Measurements from ENCODE around the gene CNPPD1. TPM values are rescaled to one million over a fixed set of nuclear protein-coding genes. Genes with fewer than 3 reads are reported as not detected.
A peak's percentile ranks its signal among the peaks of the same experiment; 100 is the strongest.

The CNPPD1 gene
- total RNA-seq, 1 donor from 2014 or later, result 20.5 TPM

DNA sequence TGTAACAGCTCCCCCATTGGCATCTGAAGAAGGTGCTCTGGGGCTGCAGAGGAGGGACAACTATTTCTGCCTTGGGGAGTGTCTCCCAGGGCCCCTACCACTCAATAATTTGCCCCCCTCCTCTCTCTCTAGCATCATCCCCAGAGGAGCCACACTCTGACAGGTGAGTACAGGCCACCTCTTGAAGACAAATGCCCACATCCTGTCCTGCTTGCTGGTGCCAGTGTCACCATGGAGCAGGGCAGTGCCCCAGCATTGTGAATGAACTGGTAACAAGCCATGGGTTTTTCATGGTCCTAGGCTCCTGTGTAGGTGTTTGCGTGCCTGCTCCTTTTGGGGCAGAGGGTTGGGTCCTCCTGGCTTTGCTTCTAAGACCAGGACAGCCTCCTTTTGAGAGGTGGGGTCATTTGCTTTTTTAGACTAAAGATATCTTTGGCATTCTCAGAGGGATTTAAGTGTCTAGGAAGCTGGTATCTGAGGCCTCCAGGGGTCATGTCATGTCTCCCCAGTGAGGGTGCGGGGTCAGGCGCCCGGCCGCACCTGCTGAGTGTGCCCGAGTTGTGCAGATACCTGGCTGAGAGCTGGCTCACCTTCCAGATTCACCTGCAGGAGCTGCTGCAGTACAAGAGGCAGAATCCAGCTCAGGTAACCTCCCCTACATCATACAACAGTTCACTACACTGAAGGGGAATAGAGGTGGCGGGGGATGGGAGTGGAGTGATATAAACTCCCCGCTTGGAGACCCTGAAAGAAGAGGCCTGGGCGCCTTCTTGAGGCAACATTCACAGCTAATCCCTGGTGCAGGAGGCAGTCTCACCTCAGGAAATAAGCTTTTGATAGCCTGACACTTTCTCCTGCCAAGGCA lies 3.1 kb upstream of the CNPPD1 start:
- DNase-seq (ENCODE audit: low spot score), result no peak

DNA sequence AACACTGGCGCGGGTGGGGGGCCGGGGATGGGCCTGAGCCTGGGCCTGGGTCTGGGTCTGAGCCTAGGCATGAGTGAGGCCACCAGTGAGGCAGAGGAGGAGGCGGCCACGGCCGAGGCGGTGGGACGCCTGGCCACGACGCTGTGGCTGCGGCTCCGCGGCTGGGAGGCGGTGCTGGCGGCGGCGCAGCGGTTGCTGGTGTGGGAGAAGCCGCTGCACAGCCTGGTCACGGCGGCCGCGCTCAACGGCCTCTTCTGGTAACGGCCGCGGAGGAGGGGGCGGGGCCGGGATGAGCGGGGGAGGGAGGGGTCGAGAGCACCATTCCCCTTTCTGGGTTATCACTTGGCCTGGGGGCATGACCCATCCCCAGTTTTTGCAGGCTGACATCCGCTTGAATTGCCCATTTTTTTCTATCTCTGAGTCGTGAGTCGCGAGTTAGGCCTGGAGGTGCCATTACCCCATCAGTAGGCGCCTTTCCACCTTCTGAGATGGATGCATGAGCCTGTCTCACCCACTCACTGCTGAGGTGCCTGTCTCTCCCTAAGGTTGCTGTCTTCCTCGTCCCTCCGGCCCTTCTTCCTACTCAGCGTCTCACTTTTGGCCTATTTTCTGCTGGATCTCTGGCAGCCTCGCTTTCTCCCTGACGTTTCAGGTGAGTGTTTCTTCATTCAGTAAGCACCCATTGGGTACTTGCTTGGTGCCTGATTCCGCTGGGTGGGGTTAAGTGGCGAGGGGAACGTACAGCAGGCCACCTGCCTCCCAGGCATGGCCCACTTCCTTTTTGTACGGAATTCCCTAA lies 1.9 kb upstream of the CNPPD1 start:
- no peak for DNase-seq (ENCODE audit: low spot score)

DNA sequence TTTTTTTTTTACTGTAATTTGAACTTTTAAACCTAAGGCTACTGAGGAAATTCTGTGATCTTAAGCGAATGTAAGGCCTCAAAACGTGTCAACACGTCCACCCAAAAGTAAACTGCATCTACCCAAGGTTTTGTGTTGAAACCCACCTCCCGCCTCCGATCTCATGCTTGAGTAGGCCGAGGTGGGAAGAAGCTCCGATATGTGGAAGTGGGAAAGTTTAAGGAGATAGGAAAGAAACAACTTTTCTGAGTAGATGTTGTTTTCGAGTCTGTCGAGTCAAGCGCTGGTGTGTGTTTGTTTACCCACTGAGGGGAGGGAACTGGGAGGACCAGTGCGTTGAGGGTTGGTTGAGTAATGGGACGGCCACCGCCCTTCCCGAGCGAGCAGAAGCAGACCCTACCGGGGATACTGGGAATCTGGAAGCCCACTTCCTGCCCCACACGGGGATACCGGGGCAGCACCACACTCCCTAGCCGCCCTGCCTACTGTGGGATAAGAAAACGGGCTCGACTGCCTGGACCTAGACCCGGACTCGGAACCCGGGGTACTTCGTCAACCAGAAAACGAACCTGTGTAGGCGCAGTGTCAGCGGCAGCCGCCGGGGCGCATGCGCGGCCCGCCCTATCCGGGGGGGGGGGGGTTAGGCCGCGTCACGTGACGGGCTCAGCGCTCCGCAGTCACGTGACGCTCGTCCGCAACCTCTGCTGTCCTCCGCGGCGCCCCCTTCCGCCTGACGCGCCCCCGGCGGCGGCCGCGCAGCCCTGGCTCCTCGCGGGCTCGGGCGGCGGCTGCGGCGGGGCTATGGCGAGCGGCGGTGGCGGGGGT lies 1.0 kb upstream of the CNPPD1 start, which contains the start of gene RETREG2:
RETREG2 (plus strand) TSS at position 724 of the 825 bp plus-strand sequence; CDS start at position 802, 78 bp downstream.
- DNase-seq (ENCODE audit: low spot score), result peak; percentile 94

DNA sequence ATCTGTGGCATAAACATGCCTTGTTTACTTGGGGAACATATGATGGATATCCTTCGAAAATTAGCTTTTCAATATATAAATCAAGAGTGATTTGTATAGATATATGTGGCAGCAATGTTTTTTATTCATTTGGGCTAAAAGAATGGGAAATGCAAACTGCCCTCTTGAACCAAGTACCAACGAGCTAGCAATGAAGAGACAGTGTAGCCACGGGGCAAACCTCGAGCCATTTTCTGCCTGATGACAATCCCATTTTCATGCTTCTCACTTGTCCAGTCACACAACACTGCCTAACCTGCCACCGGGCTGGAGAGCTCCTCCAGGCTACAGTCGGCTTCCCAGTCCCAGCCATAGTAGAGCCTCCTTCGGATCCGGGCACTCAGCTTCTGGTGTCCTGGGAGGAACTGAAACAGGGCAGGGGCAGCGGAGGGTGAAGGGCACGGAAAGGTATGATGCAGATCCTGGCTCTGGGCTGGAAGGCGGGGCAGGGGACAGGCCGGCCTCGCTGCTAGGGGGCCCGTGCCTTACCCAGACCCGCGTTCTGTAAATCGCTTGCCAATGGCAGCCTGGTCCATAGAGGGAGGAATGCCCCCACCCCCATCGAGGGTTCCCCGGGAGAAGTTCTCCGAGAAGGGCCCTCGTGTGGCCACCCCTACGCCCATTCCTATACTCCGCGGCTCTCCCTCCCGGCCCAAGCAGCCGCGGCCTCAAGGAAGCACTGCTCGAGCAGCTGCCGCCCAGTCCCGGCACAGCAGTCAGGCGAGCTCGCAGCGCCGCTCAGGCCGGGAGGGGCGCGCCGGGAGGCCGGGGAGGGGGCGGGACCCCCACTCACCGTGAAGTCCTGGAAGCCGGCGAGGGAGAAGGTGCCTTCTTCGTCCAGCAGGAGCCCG lies 552 bp downstream of the CNPPD1 start:
- DNase-seq (ENCODE audit: low spot score), result peak; percentile 49

DNA sequence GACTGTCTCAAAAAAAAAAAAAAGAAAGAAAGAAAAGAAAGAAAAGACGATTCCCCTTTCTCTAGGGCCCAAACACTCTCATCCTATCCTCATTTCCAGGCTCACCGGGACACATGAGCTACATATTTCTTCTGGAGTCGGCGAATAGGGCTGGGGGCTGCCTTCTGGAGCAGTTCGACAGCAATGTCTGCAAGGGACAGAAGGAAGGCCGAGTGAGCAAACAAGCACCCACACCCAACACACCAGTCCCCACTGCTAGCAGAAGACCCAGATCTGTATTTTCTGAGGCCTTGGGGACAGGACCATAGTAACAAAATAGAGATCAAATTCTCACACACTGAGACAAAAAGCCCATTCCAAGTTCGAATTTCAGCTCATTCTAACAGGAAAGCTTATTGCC lies 1.2 kb downstream of the CNPPD1 start:
- no peak for DNase-seq (ENCODE audit: low spot score)

DNA sequence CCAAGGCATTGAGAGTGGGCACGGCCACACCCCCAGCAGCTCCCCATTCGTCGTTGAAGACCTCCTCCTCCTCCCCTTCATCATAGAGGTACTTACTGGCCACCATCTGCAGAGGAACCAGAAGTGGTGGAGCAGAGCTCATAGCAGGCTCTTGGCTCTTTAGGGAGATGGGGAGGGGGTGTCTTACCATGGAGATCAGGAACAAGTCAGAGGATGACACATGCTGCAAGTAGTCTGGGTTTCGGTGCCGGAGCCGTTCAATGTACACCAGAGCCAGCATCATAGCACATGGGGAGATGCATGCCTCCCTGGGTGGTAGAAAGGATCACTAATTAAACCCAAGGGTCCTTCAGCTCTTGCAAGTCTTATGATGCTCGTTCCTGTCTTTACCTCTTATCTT lies 1.9 kb downstream of the CNPPD1 start:
- no peak for DNase-seq (ENCODE audit: low spot score)

DNA sequence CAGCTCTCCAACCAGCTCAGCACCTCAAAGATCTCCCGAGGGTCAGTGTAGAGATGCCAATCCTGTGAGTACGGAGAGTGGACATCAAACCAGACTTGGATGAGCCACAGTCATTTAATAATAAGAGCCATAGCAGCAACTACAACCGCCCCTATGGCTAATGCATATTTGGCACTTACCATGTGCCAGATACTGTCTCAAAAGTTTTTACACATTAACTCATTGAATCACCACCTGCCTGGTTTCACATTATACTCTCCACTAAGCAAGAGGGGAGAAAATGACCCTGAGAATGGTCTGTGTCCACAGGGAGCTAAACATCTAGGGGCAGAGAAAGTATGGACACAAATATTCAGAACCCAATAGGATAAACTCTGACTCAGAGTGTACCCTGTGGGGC lies 2.6 kb downstream of the CNPPD1 start:
- DNase-seq (ENCODE audit: low spot score), result no peak

DNA sequence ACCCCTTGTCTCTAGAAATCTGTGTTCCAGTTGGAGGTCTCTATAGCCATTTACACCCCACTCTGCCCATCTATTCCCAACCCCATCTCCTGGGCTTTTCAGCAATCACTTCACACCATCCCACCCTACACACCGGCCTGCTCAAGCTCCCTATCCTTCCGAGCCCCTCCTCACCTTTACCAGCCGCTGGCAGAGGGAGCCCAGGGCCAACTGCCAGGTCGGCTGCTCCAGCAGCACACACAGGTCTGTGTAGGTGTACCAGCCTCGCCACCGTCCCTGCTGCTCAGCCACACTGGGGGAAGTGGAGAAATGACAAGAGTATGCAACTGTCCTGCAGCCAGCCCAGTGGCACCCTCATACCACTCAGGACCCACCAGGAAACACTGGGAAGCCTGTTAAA lies 3.5 kb downstream of the CNPPD1 start:
- DNase-seq (ENCODE audit: low spot score), result no peak

DNA sequence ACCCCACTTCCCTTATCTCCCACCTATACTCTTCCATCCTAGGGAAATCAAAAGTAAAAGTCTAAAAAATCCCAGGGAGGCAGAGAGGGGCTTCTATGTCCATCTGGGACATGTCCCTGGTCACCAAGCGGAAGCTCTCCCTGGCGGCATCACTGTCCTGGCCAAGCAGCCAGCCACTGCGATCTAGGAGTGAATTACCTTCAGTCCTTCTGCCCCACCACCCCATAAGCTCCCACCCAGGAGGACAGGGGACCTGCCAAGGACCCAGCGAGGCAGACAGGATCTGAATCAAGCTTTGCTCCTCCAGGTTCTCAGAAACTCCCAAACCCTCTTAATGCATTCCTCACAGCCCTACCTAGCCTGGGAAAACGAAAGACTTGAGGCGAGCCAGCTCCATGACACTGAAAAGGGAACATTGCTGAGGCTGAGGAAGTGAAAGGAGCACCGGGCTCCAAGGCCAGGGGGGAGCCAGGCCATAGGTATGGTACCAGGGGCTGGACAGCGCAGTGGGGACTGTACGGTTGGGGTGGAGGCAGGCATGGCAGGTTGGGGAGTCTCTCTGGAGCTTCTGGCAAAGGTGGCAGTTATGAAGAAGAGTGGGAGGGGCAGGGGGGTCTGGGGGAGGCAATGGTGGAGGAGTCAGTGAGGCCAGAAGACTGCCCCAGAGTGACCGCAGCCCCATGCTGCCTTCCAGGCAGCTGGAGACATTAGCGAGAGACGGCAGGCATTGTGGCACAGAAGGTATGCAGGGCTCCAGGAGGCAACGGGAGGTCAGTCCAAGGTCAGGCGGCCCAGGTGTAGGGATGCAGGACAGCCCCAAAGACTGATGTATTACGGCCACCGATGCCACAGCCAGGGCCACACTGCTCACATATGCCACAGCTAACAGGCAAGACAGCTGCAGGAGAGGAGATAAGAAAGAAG lies 4.2 kb downstream of the CNPPD1 start:
- no peak for DNase-seq (ENCODE audit: low spot score)

DNA sequence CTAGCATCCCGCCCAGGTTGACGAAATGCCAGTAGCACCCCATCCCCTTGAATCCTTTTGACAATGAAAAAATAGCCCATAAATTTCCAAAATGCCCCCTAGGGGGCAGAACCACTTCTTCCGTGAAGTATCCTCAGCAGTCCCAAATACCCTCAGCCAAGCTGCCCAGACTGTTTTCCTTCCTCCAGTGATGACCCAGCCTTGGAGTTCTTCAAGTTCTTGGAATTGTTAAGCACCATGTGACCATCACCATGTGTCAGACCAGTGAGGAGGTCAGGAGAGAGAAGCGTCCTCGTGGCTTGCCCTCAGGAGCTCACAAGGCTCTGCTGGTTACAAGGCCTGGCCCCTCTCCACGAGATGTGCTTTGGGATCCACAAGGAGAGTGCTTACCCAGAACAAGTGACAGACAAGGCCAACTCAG lies 5.5 kb downstream of the CNPPD1 start:
- peak; percentile 67 for DNase-seq (ENCODE audit: low spot score)

DNA sequence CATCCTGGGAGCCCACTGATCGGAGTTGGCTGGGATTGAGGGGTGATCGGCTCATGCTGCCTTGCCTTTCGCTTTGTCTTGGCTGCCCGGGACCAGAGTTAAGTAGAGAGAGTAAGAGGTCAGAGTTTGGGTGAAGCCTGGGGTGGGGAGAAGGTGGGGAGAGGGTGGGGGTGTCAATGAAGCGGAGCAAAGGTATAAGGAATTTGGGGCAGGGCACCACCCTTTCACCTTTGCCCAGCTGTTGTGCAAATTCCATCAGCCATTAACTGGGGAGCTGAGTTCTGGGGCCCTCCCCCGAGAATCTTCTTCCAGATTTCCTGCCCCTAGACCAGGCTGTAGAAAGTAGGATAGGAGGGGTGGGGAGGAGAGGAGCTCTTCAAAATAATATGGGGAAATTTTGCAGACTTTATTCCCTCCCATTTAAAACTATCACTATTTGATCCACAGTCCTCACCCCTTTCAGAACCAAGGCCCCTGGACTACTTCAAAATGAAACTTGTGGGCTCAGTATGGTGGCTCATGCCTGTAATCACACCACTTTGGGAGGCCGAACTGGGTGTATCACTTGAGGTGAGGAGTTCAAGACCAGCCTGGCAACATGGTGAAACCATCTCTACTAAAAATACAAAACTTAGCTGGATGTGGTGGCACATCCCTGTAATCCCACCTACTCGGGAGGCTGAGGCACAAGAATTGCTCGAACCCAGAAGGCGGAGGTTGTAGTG lies 6.6 kb downstream of the CNPPD1 start, which contains the start of gene SLC23A3:
SLC23A3 (minus strand) TSS at position 100 of the 725 bp plus-strand sequence; CDS start at position 55, 45 bp downstream.
- DNase-seq (ENCODE audit: low spot score), result no peak

DNA sequence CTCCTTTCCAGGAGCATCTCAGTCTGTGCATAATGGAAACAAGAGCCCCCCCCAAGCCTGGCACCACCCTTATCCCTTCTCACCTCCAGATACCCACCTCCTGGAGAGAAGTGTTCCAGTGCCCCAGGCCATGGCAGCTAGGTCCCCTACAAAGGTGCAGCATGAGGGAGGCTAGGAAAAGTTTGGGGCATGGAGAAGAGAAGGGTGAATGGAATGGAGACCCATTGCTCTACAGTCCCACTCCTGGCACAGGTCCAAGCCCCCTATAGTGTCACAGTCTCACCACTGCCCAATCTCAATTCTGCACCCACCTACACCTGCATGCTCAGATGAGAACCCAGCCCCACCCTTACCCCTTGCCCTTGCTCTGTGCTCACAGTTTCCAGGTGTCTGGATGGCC lies 7.8 kb downstream of the CNPPD1 start:
- DNase-seq (ENCODE audit: low spot score), result no peak

DNA sequence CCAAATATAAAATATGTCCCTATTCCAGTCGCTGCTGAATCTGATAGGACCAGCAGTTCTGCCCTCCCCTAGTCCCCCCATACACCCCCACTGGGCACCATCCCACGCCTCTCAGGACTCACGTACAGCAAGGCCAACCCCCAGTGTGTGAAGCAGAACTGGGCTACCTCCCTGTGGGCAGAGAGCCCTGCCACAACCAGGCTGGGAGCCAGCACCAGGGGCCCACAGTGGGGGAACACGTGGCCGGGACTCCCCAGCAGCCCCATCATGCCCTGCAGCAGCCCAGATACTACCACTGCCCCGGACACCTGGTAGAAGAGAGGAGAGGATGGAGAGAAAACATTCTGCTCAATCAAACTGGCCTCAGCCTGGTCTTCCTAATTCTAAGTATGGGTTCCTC lies 8.2 kb downstream of the CNPPD1 start:
- DNase-seq (ENCODE audit: low spot score), result no peak

DNA sequence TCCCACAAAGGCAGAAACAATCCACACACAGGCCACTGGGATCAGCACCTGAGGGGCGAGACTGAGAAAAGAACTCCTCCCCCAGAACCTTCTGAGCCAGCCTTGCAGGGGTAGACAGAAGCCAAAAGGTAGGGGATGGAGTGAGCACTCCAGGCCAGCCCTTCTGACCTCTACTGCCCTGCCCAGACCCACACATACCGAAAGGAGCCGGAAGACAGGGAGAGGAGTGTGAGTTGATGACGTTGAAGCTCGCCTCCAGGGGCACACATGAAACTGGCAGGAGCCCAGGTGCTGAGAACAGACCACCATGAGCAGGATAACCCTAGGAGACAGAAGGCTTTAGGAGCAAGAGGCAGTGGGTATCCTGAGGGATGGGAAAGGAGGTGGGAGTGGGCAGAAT lies 8.7 kb downstream of the CNPPD1 start:
- DNase-seq (ENCODE audit: low spot score), result no peak

DNA sequence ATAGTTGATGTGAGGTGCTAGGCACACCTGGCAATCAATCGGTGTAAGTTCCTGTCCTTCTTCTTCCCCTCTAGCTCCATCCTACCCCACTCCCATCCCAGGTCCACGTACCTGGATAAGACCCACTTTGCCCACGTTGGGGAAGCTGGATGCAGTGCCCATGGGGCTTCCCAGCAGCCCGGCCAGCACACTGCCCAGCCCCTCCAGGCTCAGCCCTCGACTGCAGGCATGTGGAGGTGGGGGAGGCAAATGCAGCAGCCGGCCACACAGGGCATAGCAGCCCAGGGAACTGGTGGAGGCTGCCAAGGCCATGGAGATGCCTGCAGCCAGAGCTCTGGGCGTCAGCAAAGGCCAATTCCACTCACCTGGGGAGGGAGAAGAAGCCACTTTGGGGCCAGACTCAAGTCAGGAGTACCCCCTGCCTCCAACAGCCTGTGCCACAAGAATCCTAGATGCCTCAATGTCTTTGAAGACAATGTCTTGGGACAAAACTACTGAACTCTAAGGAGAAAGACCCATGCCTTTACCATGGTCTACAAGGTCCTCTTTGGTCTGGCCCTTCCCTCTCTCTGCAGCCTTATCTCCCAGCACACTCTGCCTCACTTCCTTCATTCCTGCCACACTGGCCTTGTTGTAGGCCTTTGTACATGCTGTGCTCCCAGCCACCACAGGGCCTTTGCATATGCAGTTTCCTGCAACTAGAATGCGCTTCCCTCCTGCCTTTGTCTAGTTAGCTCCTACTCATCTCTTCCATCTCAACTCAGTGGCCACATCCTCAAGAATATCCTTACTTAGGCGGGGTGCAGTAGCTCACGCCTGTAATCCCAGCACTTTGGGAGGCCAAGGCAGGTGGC lies 11.4 kb downstream of the CNPPD1 start:
- DNase-seq (ENCODE audit: low spot score), result no peak

DNA sequence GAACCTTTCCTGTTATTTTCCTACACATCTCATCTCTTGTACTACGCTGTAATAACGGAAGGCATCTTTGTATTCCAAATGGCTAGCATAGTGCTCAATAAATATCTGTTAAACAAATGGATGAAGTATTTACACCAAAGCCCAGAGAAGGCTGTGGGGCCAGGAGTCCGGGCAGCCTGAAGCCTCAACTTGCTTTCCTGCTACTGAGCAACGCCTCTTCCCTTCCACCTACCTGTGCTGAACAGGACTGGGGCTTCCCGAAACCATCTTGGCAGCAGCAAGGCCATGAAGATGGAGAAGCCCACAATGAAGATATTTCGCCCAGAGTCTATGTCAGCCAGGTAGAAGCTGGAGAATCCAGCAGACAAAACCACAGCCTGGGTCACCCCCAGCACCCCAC lies 13.6 kb downstream of the CNPPD1 start:
- DNase-seq (ENCODE audit: low spot score), result no peak

DNA sequence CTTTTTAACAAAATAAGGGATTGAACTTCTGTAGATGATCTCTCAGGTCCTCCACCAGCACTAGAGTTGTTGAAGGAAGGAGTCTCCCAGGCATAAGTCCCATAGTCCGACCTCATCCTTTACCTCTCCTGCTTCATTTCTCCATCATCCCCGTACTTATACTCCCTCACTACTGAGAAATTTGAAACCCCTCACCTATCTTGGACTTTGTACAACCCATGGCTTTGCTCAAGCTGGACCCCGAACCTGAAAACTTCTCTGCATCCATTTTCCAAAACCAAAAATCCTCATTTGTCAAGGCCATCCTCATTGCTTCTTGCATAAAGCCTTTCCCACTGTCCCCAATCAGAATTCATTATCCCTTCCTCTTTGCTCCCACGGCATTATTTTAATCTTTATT lies 15.6 kb downstream of the CNPPD1 start:
- no peak for DNase-seq (ENCODE audit: low spot score)

All from umbilical cord (tissue), 2 donors.